ENCODE measurements around the gene PDZK1IP1.

DNA sequence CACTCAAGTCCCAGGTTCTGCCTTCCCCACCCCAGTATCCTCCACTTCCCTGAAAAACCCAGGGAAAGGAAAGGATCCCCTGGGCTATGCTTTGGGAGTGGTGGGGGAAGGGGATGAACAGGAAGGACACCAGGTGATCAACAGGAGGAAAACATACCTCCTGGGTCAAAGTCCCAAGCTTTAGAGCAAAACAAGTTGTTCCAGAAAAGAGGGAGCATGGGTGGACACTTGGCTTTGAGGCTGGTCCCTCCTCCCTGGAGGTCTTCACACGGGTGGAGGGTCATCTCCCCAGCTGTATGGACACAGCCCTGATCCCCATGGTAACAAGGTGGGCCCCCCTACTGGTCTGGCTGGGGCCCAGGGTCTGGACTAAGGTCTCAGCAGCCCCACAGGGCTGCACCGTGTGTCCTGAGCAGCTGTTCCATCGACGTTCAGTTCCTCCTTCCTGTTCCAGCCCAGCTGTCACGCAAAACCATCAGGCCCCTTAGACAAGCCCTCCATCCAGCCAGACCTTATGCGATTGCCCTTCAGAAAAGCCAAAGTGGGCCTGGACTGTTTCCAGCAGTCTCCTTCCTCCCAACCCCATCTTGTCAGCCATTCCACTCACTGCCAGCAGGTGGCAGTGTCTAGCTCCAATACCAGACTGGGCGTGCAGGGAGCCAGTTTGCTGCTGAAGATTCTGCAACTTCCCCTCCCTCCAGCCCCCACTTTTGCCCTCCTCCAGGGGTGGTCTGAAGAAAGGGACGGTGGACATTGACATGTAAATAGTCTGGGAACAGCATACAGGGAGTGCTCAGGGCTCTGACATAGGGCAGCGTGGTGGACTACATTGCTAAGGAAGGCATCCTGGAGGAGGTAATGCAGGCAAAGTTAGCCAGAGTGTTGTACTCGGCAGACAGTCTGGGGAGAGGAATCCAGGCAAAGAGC, 2.9 kb upstream of the PDZK1IP1 start:
- TF ChIP-seq, protein P1, sequence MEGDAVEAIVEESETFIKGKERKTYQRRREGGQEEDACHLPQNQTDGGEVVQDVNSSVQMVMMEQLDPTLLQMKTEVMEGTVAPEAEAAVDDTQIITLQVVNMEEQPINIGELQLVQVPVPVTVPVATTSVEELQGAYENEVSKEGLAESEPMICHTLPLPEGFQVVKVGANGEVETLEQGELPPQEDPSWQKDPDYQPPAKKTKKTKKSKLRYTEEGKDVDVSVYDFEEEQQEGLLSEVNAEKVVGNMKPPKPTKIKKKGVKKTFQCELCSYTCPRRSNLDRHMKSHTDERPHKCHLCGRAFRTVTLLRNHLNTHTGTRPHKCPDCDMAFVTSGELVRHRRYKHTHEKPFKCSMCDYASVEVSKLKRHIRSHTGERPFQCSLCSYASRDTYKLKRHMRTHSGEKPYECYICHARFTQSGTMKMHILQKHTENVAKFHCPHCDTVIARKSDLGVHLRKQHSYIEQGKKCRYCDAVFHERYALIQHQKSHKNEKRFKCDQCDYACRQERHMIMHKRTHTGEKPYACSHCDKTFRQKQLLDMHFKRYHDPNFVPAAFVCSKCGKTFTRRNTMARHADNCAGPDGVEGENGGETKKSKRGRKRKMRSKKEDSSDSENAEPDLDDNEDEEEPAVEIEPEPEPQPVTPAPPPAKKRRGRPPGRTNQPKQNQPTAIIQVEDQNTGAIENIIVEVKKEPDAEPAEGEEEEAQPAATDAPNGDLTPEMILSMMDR (conservative IDR thresholded peaks at IDR 0.05; ENCODE audit: low read length) = peak; percentile 98
- no peak for TF ChIP-seq EZH2phosphoT487 (IDR thresholded peaks at IDR 0.05; ENCODE audit: borderline replicate concordance)
